GM06990 (cell line): Measurements from ENCODE around the gene TNFAIP1.

ENCODE experiments used
- DNase-seq: peaks from one replicate; pipeline ENCODE4 v3.0.0-alpha.2; 2011; ENCODE audit not compliant: insufficient read length; ENCODE audit errors: extremely low read depth
- H3K27me3 ChIP-seq: replicated peaks from 2 replicates; pipeline ENCODE4 v1.6.0; 2011; ENCODE audit warnings: low read length; ENCODE audit not compliant: control insufficient read depth, insufficient read depth
- H3K36me3 ChIP-seq: 2 replicates; pipeline ENCODE4 v1.5.1; 2011; ENCODE audit warnings: low read length; ENCODE audit not compliant: control insufficient read depth, insufficient read depth
- H3K4me3 ChIP-seq: replicated peaks from 2 replicates; pipeline ENCODE4 v1.5.1; 2011; ENCODE audit warnings: low read depth, mild to moderate bottlenecking, control low read depth, low read length
- TF ChIP-seq, protein P1 (sequence below): IDR thresholded peaks from 2 replicates; pipeline ENCODE4 v1.5.1; 2011; ENCODE audit warnings: low read length, control low read depth, mild to moderate bottlenecking, inconsistent platforms; ENCODE audit not compliant: insufficient read depth, poor library complexity, severe bottlenecking

TNFAIP1 gene

DNA sequence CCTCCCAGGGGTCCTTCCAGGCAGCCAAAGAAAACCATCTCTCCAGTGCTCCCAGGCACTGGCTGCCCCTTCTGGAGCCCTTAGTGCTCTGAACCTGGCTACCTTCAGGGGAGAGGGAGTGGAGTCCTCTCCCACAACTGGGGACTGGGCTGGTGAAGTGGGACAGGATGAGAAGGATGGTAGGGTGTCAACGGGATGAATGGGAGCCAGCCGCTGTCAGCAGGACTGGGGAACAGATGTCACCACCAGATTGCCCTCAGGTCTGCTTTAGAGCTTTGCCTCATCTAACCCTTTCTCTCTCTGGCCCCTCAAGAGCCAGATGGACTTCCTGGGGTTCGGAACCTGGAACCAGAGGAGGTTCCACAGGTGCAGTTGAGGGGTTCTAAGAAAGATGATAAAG is 29.9 kb downstream of the TNFAIP1 start:
- Histone ChIP-seq H3K27me3 (no peaks in the 10 kb centered on the region), H3K36me3 (peaks cover 17% of the 10 kb centered on the region), H3K4me3 (no peak overlapping the region)
- no peak for DNase-seq
- TF ChIP-seq, protein P1, sequence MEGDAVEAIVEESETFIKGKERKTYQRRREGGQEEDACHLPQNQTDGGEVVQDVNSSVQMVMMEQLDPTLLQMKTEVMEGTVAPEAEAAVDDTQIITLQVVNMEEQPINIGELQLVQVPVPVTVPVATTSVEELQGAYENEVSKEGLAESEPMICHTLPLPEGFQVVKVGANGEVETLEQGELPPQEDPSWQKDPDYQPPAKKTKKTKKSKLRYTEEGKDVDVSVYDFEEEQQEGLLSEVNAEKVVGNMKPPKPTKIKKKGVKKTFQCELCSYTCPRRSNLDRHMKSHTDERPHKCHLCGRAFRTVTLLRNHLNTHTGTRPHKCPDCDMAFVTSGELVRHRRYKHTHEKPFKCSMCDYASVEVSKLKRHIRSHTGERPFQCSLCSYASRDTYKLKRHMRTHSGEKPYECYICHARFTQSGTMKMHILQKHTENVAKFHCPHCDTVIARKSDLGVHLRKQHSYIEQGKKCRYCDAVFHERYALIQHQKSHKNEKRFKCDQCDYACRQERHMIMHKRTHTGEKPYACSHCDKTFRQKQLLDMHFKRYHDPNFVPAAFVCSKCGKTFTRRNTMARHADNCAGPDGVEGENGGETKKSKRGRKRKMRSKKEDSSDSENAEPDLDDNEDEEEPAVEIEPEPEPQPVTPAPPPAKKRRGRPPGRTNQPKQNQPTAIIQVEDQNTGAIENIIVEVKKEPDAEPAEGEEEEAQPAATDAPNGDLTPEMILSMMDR = no peak

DNA sequence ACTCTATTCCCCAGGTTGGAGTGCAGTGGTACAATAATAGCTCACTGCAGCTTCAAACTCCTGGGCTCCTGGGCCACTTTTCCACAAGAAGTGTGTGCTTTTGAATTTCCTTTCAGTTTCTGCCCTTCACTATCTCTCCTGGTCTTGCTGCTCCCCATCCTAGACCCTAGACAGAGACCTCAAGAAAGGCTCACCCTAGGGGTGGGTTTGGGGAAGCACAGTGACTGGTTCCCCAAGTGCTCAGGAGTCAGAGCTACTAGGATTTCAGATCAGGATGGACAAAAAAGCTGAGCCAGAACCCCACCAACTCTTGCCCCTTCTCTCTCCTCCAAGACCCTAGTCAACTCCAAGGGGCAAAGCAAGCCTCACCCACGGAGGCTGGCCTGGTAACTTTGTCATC is 31.0 kb downstream of the TNFAIP1 start:
- Histone ChIP-seq H3K27me3 (no peaks in the 10 kb centered on the region), H3K36me3 (peaks cover 8% of the 10 kb centered on the region), H3K4me3 (no peak overlapping the region)
- TF ChIP-seq, protein P1 = no peak
- no peak for DNase-seq

DNA sequence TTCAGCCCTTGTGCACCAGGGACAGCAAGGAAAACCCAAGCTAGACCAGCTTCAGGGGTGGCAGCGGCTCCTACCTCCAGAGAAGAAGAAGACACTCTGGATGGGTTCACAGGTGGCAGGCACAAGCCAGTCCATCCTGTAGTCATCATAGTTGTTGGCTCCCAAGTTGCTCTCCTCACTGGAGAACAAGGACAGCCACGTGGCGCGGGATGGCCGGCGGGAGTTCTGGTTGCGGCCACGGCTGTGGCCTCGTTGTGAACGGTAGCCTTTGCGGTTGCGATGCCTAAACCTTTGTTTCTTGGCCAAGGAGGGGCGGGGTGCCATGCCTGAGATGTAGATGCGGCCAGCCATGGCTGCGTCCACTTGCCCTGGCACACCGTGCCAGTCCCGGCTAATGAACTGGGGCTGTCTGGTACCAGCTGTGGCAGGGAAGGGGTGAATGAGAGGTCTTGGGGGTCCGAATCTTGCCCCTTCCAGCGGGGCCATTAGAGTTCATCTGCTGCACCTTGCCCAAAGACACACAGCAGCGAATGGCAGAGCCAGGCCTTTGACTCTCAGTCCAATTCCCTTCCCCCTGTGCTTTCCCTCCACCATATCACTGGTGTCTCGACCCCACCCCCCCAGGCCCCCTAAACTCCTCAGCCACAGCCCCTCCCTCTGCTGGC is 32.2 kb downstream of the TNFAIP1 start:
- no peak for DNase-seq
- Histone ChIP-seq H3K36me3 (peaks cover 5% of the 10 kb centered on the region), H3K4me3 (no peak overlapping the region), H3K27me3 (no peaks in the 10 kb centered on the region)
- TF ChIP-seq, protein P1 = no peak

GRCh38 chr17:28368306-28368831 is 32.8 kb downstream of the TNFAIP1 start:
- DNase-seq = no peak
- Histone ChIP-seq H3K4me3 (no peak overlapping the region), H3K27me3 (no peaks in the 10 kb centered on the region), H3K36me3 (peaks cover 3% of the 10 kb centered on the region)
- TF ChIP-seq, protein P1 = no peak

DNA sequence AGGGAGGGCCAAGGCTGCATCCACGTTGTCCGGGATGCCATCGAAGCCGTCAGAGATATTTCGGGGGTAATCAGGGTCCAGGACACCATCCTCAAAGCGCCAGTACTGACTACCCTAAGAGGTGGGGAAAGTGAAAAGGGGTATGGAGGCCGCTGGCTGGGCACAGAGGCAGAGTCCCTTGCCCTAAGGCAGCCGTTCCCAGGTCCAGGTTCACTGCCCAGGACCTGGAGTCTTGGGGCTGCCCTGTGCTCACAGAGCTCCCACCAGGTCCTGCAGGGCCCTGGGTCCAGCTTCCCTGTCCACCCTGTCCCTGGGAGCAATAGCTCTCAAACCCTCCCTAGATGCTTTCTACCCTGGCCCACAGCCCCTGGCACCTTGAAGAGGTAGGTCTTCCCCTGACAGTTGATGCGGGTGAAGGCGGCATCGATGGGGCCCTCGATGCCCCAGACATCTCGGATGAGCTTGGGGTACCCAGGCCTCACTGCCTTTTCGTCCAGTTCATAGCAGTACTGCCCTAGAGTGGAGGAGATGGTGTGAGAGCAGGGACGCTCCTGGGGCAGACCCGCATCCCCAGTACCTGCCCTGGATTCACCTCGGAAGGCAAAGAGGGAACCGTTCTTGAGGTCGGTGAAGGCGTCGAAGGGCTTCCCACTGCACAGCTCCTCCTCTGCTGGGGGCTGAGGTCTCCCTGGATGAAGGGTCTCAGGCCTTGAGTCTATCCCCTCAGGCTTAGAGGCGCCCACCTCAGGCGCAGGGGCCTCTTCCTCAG is 33.5 kb downstream of the TNFAIP1 start:
- H3K27me3 ChIP-seq = no peaks in the 10 kb centered on the region
- TF ChIP-seq, protein P1 = no peak
- H3K4me3 ChIP-seq = no peak overlapping the region
- DNase-seq = no peak
- no peaks in the 10 kb centered on the region; the same call in 1 of the 2 replicates for H3K36me3 ChIP-seq
